ENCODE data around the gene B3GALNT2.

B3GALNT2 gene

DNA sequence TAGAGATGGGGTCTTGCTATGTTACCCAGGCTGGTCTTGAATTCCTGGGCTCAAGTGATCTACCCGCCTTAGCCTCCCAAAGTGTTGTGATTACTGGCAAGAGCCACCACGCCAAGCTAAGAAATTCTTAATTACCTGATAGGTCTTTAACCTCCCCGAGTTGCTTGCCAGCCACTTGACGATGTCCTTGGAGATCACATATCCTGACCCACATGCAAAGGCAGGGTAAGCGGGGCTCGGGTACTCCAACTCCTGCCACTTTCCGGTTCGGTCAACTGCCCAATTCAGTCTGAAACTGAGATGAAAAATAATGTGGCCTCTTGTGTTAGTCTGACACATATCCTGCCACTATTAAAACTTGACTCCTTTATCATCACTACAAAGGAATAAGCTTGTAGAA lies 50.2 kb downstream of the B3GALNT2 start:
- peaks cover 44% of the 10 kb centered on the region; the same call in 1 of the 2 replicates for H3K36me3 ChIP-seq (ENCODE audit: insufficient read depth, low read length)

GRCh38 chr1:235450886-235451483 lies 53.3 kb downstream of the B3GALNT2 start:
- no peaks in the 10 kb centered on the region for H3F3A ChIP-seq (ENCODE audit: low read depth)
- peaks cover 71% of the 10 kb centered on the region; the same call in 1 of the 2 replicates for H3K36me3 ChIP-seq (ENCODE audit: insufficient read depth, low read length)
- TF ChIP-seq CTCF (conservative IDR thresholded peaks at IDR 0.05; ENCODE audit: low read length) (no peak), EZH2phosphoT487 (IDR thresholded peaks at IDR 0.05; ENCODE audit: borderline replicate concordance) (no peak)
- no peak overlapping the region for H3K4me2 ChIP-seq (ENCODE audit: low read depth, low read length, poor library complexity, severe bottlenecking)
- no peaks in the 10 kb centered on the region for H3K79me2 ChIP-seq (ENCODE audit: insufficient read depth, low read length)
- H3K4me1 ChIP-seq (ENCODE audit: insufficient read depth, low read length, poor library complexity, severe bottlenecking) = no peaks in the 10 kb centered on the region
- no peak overlapping the region for H2AFZ ChIP-seq (ENCODE audit: low read length)
- no peaks in the 10 kb centered on the region for H3K27me3 ChIP-seq (ENCODE audit: insufficient read depth, low read length, poor library complexity, severe bottlenecking)
- H4K20me1 ChIP-seq (ENCODE audit: insufficient read depth, low read length, poor library complexity, severe bottlenecking) = no peaks in the 10 kb centered on the region
- H3K9ac ChIP-seq (ENCODE audit: low read depth, low read length, poor library complexity, severe bottlenecking) = no peak overlapping the region
- no peaks in the 10 kb centered on the region for H3K9me3 ChIP-seq (ENCODE audit: insufficient read depth, low read depth, low read length)
- no peaks in the 10 kb centered on the region for H3K9me2 ChIP-seq (replicated peaks; ENCODE audit: low read depth, low read length)
- H3K4me3 ChIP-seq (ENCODE audit: low read length, poor library complexity, severe bottlenecking) = no peak overlapping the region

More for the DNA sequence above, 50.2 kb downstream of the B3GALNT2 start:
- no peak overlapping the region for H3K4me3 ChIP-seq (ENCODE audit: low read length, poor library complexity, severe bottlenecking)
- H3F3A ChIP-seq (ENCODE audit: low read depth) = no peaks in the 10 kb centered on the region
- no peaks in the 10 kb centered on the region for H3K4me1 ChIP-seq (ENCODE audit: insufficient read depth, low read length, poor library complexity, severe bottlenecking)
- H3K9ac ChIP-seq (ENCODE audit: low read depth, low read length, poor library complexity, severe bottlenecking) = no peak overlapping the region
- H3K79me2 ChIP-seq (ENCODE audit: insufficient read depth, low read length) = no peaks in the 10 kb centered on the region
- no peaks in the 10 kb centered on the region for H3K9me3 ChIP-seq (ENCODE audit: insufficient read depth, low read depth, low read length)
- H4K20me1 ChIP-seq (ENCODE audit: insufficient read depth, low read length, poor library complexity, severe bottlenecking) = no peaks in the 10 kb centered on the region
- no peaks in the 10 kb centered on the region for H3K27me3 ChIP-seq (ENCODE audit: insufficient read depth, low read length, poor library complexity, severe bottlenecking)
- H3K9me2 ChIP-seq (replicated peaks; ENCODE audit: low read depth, low read length) = no peaks in the 10 kb centered on the region
- no peak overlapping the region for H3K4me2 ChIP-seq (ENCODE audit: low read depth, low read length, poor library complexity, severe bottlenecking)
- TF ChIP-seq EZH2phosphoT487 (IDR thresholded peaks at IDR 0.05; ENCODE audit: borderline replicate concordance) (no peak), CTCF (conservative IDR thresholded peaks at IDR 0.05; ENCODE audit: low read length) (no peak)
- H2AFZ ChIP-seq (ENCODE audit: low read length) = no peak overlapping the region

GRCh38 chr1:235450433-235450832 lies 53.8 kb downstream of the B3GALNT2 start:
- Histone ChIP-seq H3K9me2 (replicated peaks; ENCODE audit: low read depth, low read length) (no peaks in the 10 kb centered on the region), H3K9me3 (ENCODE audit: insufficient read depth, low read depth, low read length) (no peaks in the 10 kb centered on the region), H3K27me3 (ENCODE audit: insufficient read depth, low read length, poor library complexity, severe bottlenecking) (no peaks in the 10 kb centered on the region), H2AFZ (ENCODE audit: low read length) (no peak overlapping the region), H4K20me1 (ENCODE audit: insufficient read depth, low read length, poor library complexity, severe bottlenecking) (no peaks in the 10 kb centered on the region), H3K4me1 (ENCODE audit: insufficient read depth, low read length, poor library complexity, severe bottlenecking) (no peaks in the 10 kb centered on the region), H3K36me3 (ENCODE audit: insufficient read depth, low read length) (peaks cover 76% of the 10 kb centered on the region; the same call in 1 of the 2 replicates), H3K9ac (ENCODE audit: low read depth, low read length, poor library complexity, severe bottlenecking) (no peak overlapping the region), H3F3A (ENCODE audit: low read depth) (no peaks in the 10 kb centered on the region), H3K79me2 (ENCODE audit: insufficient read depth, low read length) (no peaks in the 10 kb centered on the region), H3K4me2 (ENCODE audit: low read depth, low read length, poor library complexity, severe bottlenecking) (no peak overlapping the region), H3K4me3 (ENCODE audit: low read length, poor library complexity, severe bottlenecking) (no peak overlapping the region)
- no peak for TF ChIP-seq EZH2phosphoT487 (IDR thresholded peaks at IDR 0.05; ENCODE audit: borderline replicate concordance)
- TF ChIP-seq CTCF (conservative IDR thresholded peaks at IDR 0.05; ENCODE audit: low read length) = no peak

All from Loucy (cell line).